Muscle of leg (tissue), 11 donors: ENCODE measurements around the gene HSD3B2. TPM values are rescaled to one million over a fixed set of nuclear protein-coding genes. Genes with fewer than 3 reads are reported as not detected.
"Not testable (repeated sequence)": the region's sequence is repeated elsewhere in the genome, so short reads cannot be mapped to it uniquely, and the experiment has no call there.

ENCODE experiments used
- DNase-seq: peaks from one replicate; pipeline ENCODE4 v3.0.0; 2013
- H3K27ac ChIP-seq: one replicate; pipeline ENCODE4 v1.5.1; 2013; ENCODE audit warnings: mild to moderate bottlenecking, low read length, control low read depth
- H3K27me3 ChIP-seq: one replicate; pipeline ENCODE4 v1.6.1; 2013; ENCODE audit warnings: low read length; ENCODE audit not compliant: control insufficient read depth, insufficient read depth
- H3K36me3 ChIP-seq: one replicate; pipeline ENCODE4 v1.6.1; 2013; ENCODE audit warnings: low read length; ENCODE audit not compliant: control insufficient read depth, insufficient read depth
- H3K4me1 ChIP-seq: one replicate; pipeline ENCODE4 v1.6.1; 2013; ENCODE audit warnings: low read length; ENCODE audit not compliant: control insufficient read depth, insufficient read depth
- H3K4me3 ChIP-seq: one replicate; pipeline ENCODE4 v1.5.1; 2013; ENCODE audit warnings: low read length, control low read depth
- H3K9me3 ChIP-seq: replicated peaks from 2 replicates; pipeline ENCODE4 v1.6.1; 2013; ENCODE audit warnings: low read depth, low read length; ENCODE audit not compliant: control insufficient read depth
- WGBS: methylation state at CpG from one replicate; pipeline ENCODE4 v1.1.5; 2013; ENCODE audit warnings: missing lambda C conversion rate; ENCODE audit not compliant: insufficient coverage; 5-methylcytosine and 5-hydroxymethylcytosine counted together
- polyA plus RNA-seq, 8 donors: library from polyadenylated mRNA; unstranded; fragments of 120-200 nt; gene quantifications; one replicate each; pipeline versions ENCODE4 v1.2.1 to v1.2.3, GENCODE V29; 2013; ENCODE audit warnings: inconsistent platforms in 1 of 8, low replicate concordance in 1 of 8; ENCODE audit not compliant: insufficient read length in 8 of 8, insufficient read depth in 1 of 8
- total RNA-seq: library from RNA; stranded (reverse); fragments of 120-200 nt; gene quantifications from one replicate; pipeline ENCODE4 v1.2.4, GENCODE V29; 2013

Gene HSD3B2
- total and polyA plus RNA-seq, 9 donors: 0.14 to 0.23 TPM; not detected in 7

GRCh38 chr1:119376594-119376993, 38.4 kb upstream of the HSD3B2 start:
- WGBS: 100% methylated on average over 1 of the region's 1 CpG
- H3K36me3 ChIP-seq: no peaks in the 10 kb centered on the region
- H3K9me3 ChIP-seq: no peaks in the 10 kb centered on the region

GRCh38 chr1:119377594-119377993, 37.4 kb upstream of the HSD3B2 start:
- H3K9me3 ChIP-seq, H3K36me3 ChIP-seq, H3K27me3 ChIP-seq, H3K27ac ChIP-seq, DNase-seq, H3K4me3 ChIP-seq, H3K4me1 ChIP-seq: not testable (repeated sequence)
- WGBS: no CpG with 5 or more reads among the region's 2 CpGs

More at GRCh38 chr1:119376594-119376993, 38.4 kb upstream of the HSD3B2 start:
- no peak overlapping the region for H3K27ac ChIP-seq
- no peak for DNase-seq
- H3K4me3 ChIP-seq: no peak overlapping the region
- H3K4me1 ChIP-seq: peaks cover 3% of the 10 kb centered on the region
- H3K27me3 ChIP-seq: no peaks in the 10 kb centered on the region

GRCh38 chr1:119379117-119379516, 35.8 kb upstream of the HSD3B2 start:
- H3K4me1 ChIP-seq: no peaks in the 10 kb centered on the region
- no CpG with 5 or more reads among the region's 1 CpG for WGBS
- no peak overlapping the region for H3K4me3 ChIP-seq
- no peaks in the 10 kb centered on the region for H3K9me3 ChIP-seq
- H3K36me3 ChIP-seq: no peaks in the 10 kb centered on the region
- no peak for DNase-seq
- H3K27ac ChIP-seq: no peak overlapping the region
- no peaks in the 10 kb centered on the region for H3K27me3 ChIP-seq

- H3K27ac ChIP-seq: no peak overlapping the region
- no peaks in the 10 kb centered on the region for H3K4me1 ChIP-seq
- WGBS: 91% methylated on average over 2 of the region's 2 CpGs
- H3K27me3 ChIP-seq: no peaks in the 10 kb centered on the region
- no peaks in the 10 kb centered on the region for H3K36me3 ChIP-seq
- no peak overlapping the region for H3K4me3 ChIP-seq
- no peaks in the 10 kb centered on the region for H3K9me3 ChIP-seq
- no peak for DNase-seq
Measured at GRCh38 chr1:119380304-119380703, 34.6 kb upstream of the HSD3B2 start.

GRCh38 chr1:119380983-119381662, 33.8 kb upstream of the HSD3B2 start:
- Histone ChIP-seq H3K27me3 (no peaks in the 10 kb centered on the region), H3K36me3 (no peaks in the 10 kb centered on the region), H3K27ac (no peak overlapping the region), H3K9me3 (no peaks in the 10 kb centered on the region), H3K4me1 (no peaks in the 10 kb centered on the region), H3K4me3 (no peak overlapping the region)
- 100% methylated on average over 3 of the region's 5 CpGs for WGBS
- DNase-seq: no peak

GRCh38 chr1:119384591-119384990, 30.4 kb upstream of the HSD3B2 start:
- Histone ChIP-seq H3K9me3 (no peaks in the 10 kb centered on the region), H3K27ac (no peak overlapping the region), H3K4me3 (no peak overlapping the region), H3K27me3 (no peaks in the 10 kb centered on the region), H3K36me3 (no peaks in the 10 kb centered on the region), H3K4me1 (no peaks in the 10 kb centered on the region)
- 98% methylated on average over 4 of the region's 4 CpGs for WGBS
- no peak for DNase-seq

- Histone ChIP-seq H3K36me3 (no peaks in the 10 kb centered on the region), H3K27ac (no peak overlapping the region), H3K27me3 (no peaks in the 10 kb centered on the region), H3K4me1 (no peaks in the 10 kb centered on the region), H3K4me3 (no peak overlapping the region), H3K9me3 (no peaks in the 10 kb centered on the region)
- WGBS: no CpG with 5 or more reads among the region's 1 CpG
- no peak for DNase-seq
Measured at GRCh38 chr1:119385650-119386049, 29.3 kb upstream of the HSD3B2 start.

- Histone ChIP-seq H3K4me3 (no peak overlapping the region), H3K27ac (no peak overlapping the region), H3K9me3 (no peaks in the 10 kb centered on the region), H3K27me3 (no peaks in the 10 kb centered on the region), H3K36me3 (no peaks in the 10 kb centered on the region), H3K4me1 (no peaks in the 10 kb centered on the region)
- no CpG with 5 or more reads among the region's 3 CpGs for whole genome bisulfite sequencing
- no peak for DNase-seq
Measured at GRCh38 chr1:119387858-119388257, 27.1 kb upstream of the HSD3B2 start.

GRCh38 chr1:119388450-119388849, 26.5 kb upstream of the HSD3B2 start:
- H3K4me1 ChIP-seq: no peaks in the 10 kb centered on the region
- H3K36me3 ChIP-seq: no peaks in the 10 kb centered on the region
- H3K9me3 ChIP-seq: no peaks in the 10 kb centered on the region
- H3K4me3 ChIP-seq: no peak overlapping the region
- 88% methylated on average over 1 of the region's 1 CpG for WGBS
- no peak overlapping the region for H3K27ac ChIP-seq
- no peak for DNase-seq
- H3K27me3 ChIP-seq: no peaks in the 10 kb centered on the region

- Histone ChIP-seq H3K4me1 (no peaks in the 10 kb centered on the region), H3K9me3 (no peaks in the 10 kb centered on the region), H3K36me3 (no peaks in the 10 kb centered on the region), H3K27ac (no peak overlapping the region), H3K4me3 (no peak overlapping the region), H3K27me3 (no peaks in the 10 kb centered on the region)
- DNase-seq: no peak
Measured at GRCh38 chr1:119390526-119390925, 24.4 kb upstream of the HSD3B2 start.

- no peaks in the 10 kb centered on the region for H3K4me1 ChIP-seq
- 83% methylated on average over 1 of the region's 3 CpGs for WGBS
- H3K36me3 ChIP-seq: no peaks in the 10 kb centered on the region
- H3K9me3 ChIP-seq: no peaks in the 10 kb centered on the region
- H3K27me3 ChIP-seq: no peaks in the 10 kb centered on the region
- no peak overlapping the region for H3K4me3 ChIP-seq
- H3K27ac ChIP-seq: no peak overlapping the region
- DNase-seq: no peak
Measured at GRCh38 chr1:119391749-119392148, 23.2 kb upstream of the HSD3B2 start.
